ENCODE data around the gene NAAA. TPM values are rescaled to one million over a fixed set of nuclear protein-coding genes. Genes with fewer than 3 reads are reported as not detected.
A peak's percentile ranks its signal among the peaks of the same experiment; 100 is the strongest.

Gene NAAA
- polyA plus RNA-seq, 3 donors = 170 to 308 (median 231) TPM

GRCh38 chr4:75880278-75880677, 60.5 kb downstream of the NAAA start:
- H3K4me3 ChIP-seq (replicated peaks in 1 of 3; ENCODE audit: low read depth in 2 of 3, low read length in 3 of 3) = no peak overlapping the region
- no peaks in the 10 kb centered on the region for H3K79me2 ChIP-seq (ENCODE audit: insufficient read depth, low read length)
- no CpG with 5 or more reads among the region's 1 CpG for WGBS (ENCODE audit: insufficient coverage)
- Mint-ChIP-seq H3K36me3 (no peaks in the 10 kb centered on the region), H3K4me1 (no peaks in the 10 kb centered on the region), H3K27me3 (ENCODE audit: low read depth in 3 of 3) (peaks cover 3 to 11% (median 7%) of the 10 kb centered on the region in 3 donors), H3K27ac (no peak overlapping the region), H3K9me3 (peaks cover 0 to 1% (median 0%) of the 10 kb centered on the region in 7 donors), H3K4me3 (no peak overlapping the region)
- H3K9ac ChIP-seq (ENCODE audit: insufficient read depth, low read length, poor library complexity, severe bottlenecking) = no peak overlapping the region
- TF ChIP-seq CTCF (IDR thresholded peaks at IDR 0.05) = no peak
- H3K36me3 ChIP-seq (replicated peaks in 1 of 2; ENCODE audit: control insufficient read depth in 1 of 2, insufficient read depth in 2 of 2, low read length in 2 of 2) = no peaks in the 10 kb centered on the region
- intact Hi-C loops (cut with micrococcal nuclease) = no loop called here
- no peaks in the 10 kb centered on the region for H3K9me3 ChIP-seq (replicated peaks in 1 of 2; ENCODE audit: control insufficient read depth in 1 of 2, insufficient read depth in 1 of 2, low read length in 2 of 2)
- no peaks in the 10 kb centered on the region for H3K27me3 ChIP-seq (ENCODE audit: control insufficient read depth in 2 of 2, insufficient read depth in 2 of 2, low read length in 2 of 2)
- H3K4me2 ChIP-seq (replicated peaks; ENCODE audit: extremely low read depth, low read length, poor library complexity, severe bottlenecking) = no peak overlapping the region
- H2AFZ ChIP-seq (ENCODE audit: insufficient read depth, low read depth, low read length, poor library complexity, severe bottlenecking) = no peak overlapping the region
- H3K27ac ChIP-seq (ENCODE audit: low read depth in 1 of 2, low read length in 2 of 2) = no peak overlapping the region
- H4K20me1 ChIP-seq (ENCODE audit: insufficient read depth, low read length) = no peaks in the 10 kb centered on the region
- H3K4me1 ChIP-seq (ENCODE audit: control insufficient read depth in 1 of 2, insufficient read depth in 2 of 2, low read length in 2 of 2) = no peaks in the 10 kb centered on the region
- DNase-seq = no peak

GRCh38 chr4:75878246-75878756, 62.5 kb downstream of the NAAA start:
- no peaks in the 10 kb centered on the region for H3K36me3 ChIP-seq (replicated peaks in 1 of 2; ENCODE audit: control insufficient read depth in 1 of 2, insufficient read depth in 2 of 2, low read length in 2 of 2)
- H3K4me1 ChIP-seq (ENCODE audit: control insufficient read depth in 1 of 2, insufficient read depth in 2 of 2, low read length in 2 of 2) = no peaks in the 10 kb centered on the region
- no peaks in the 10 kb centered on the region for H3K4me1 Mint-ChIP-seq
- H4K20me1 ChIP-seq (ENCODE audit: insufficient read depth, low read length) = no peaks in the 10 kb centered on the region
- intact Hi-C loops (cut with micrococcal nuclease) = no loop called here
- H3K9ac ChIP-seq (ENCODE audit: insufficient read depth, low read length, poor library complexity, severe bottlenecking) = no peak overlapping the region
- H2AFZ ChIP-seq (ENCODE audit: insufficient read depth, low read depth, low read length, poor library complexity, severe bottlenecking) = no peak overlapping the region
- no peak for TF ChIP-seq CTCF (IDR thresholded peaks at IDR 0.05)
- 82% methylated on average over 5 of the region's 6 CpGs for WGBS (ENCODE audit: insufficient coverage)
- no peaks in the 10 kb centered on the region for H3K79me2 ChIP-seq (ENCODE audit: insufficient read depth, low read length)
- peak overlapping the region in 2 of 7 donors; percentile 29 to 37 for H3K27ac Mint-ChIP-seq
- H3K9me3 ChIP-seq (replicated peaks in 1 of 2; ENCODE audit: control insufficient read depth in 1 of 2, insufficient read depth in 1 of 2, low read length in 2 of 2) = no peaks in the 10 kb centered on the region
- H3K36me3 Mint-ChIP-seq = no peaks in the 10 kb centered on the region
- H3K4me3 ChIP-seq (replicated peaks in 1 of 3; ENCODE audit: low read depth in 2 of 3, low read length in 3 of 3) = no peak overlapping the region
- no peak overlapping the region for H3K4me3 Mint-ChIP-seq
- no peaks in the 10 kb centered on the region for H3K27me3 ChIP-seq (ENCODE audit: control insufficient read depth in 2 of 2, insufficient read depth in 2 of 2, low read length in 2 of 2)
- peaks cover 0 to 1% (median 0%) of the 10 kb centered on the region in 7 donors for H3K9me3 Mint-ChIP-seq
- H3K27me3 Mint-ChIP-seq (ENCODE audit: low read depth in 3 of 3) = peaks cover 3 to 10% (median 7%) of the 10 kb centered on the region in 3 donors
- no peak overlapping the region for H3K27ac ChIP-seq (ENCODE audit: low read depth in 1 of 2, low read length in 2 of 2)
- no peak for DNase-seq
- no peak overlapping the region for H3K4me2 ChIP-seq (replicated peaks; ENCODE audit: extremely low read depth, low read length, poor library complexity, severe bottlenecking)
